K562 (cell line): ENCODE results near the gene AQP2. TPM values are rescaled to one million over a fixed set of nuclear protein-coding genes. Genes with fewer than 3 reads are reported as not detected.

ENCODE experiments used
- ATAC-seq: fragments of 200-7000 bp; cut with Tn5 transposase; 3 replicates; pipeline ENCODE4 v1.9.1; 2020; ENCODE audit warnings: moderate library complexity
- BruUV-seq: library from RNA; stranded (reverse); fragments of 400-500 nt; replicated peaks from 2 replicates; lab custom pipeline; 2021; lab: Mats Ljungman, UMichigan
- CTCF ChIA-PET: fragments of 300-600 bp; formaldehyde crosslinking; extraction: SDS; loops from one replicate; lab custom pipeline; 2021; ENCODE audit warnings: low intra/inter-chr PET ratio; lab: Yijun Ruan, JAX
- POLR2A ChIA-PET: fragments of 300-600, 350-650 bp; sonication (Branson Sonifier 250); formaldehyde crosslinking; extraction: SDS; loops from one replicate; lab custom pipeline; 2021; ENCODE audit warnings: antibody characterized with exemption, inconsistent platforms; lab: Yijun Ruan, JAX
- DNase-seq, 4 experiments: peaks; one replicate each; pipeline versions ENCODE4 v3.0.0 to v3.0.0-alpha.2; 2011 to 2018; ENCODE audit warnings: low spot score in 3 of 4, mixed read lengths in 3 of 4; ENCODE audit errors: extremely low read depth in 1 of 4
- FAIRE-seq: peaks from 2 replicates; lab custom pipeline; 2011; peaks lifted over from hg19 to GRCh38; lab: Jason Lieb, UNC
- H2AFZ ChIP-seq: 2 replicates; pipeline ENCODE4 v1.6.0; 2011; ENCODE audit warnings: low read depth, low read length, control low read depth, inconsistent platforms
- H3K27ac ChIP-seq: fragments of 200-600 bp; 3 replicates; pipeline ENCODE4 v1.8.0; 2011; ENCODE audit warnings: low read depth, mild to moderate bottlenecking, control low read depth, inconsistent platforms, low read length, moderate library complexity, mixed read lengths; ENCODE audit errors: extremely low read depth
- H3K27me3 ChIP-seq, 2 experiments: fragments of 300-600 bp in 1 of 2; 2 replicates in 1 of 2; 3 replicates in 1 of 2; pipeline versions ENCODE4 v1.6.0 to v1.8.0; 2011; ENCODE audit warnings: inconsistent platforms in 2 of 2, low read length in 2 of 2, mild to moderate bottlenecking in 1 of 2, mixed read lengths in 1 of 2, moderate library complexity in 1 of 2; ENCODE audit not compliant: control insufficient read depth in 2 of 2, insufficient read depth in 2 of 2
- H3K36me3 ChIP-seq: fragments of 300-600 bp; 3 replicates; pipeline ENCODE4 v1.8.0; 2011; ENCODE audit warnings: mild to moderate bottlenecking, low read length, inconsistent platforms; ENCODE audit not compliant: control insufficient read depth, insufficient read depth
- H3K4me1 ChIP-seq, 2 experiments: fragments of 200-600 bp in 1 of 2; replicated peaks in 1 of 2; 2 replicates in 1 of 2; 3 replicates in 1 of 2; pipeline versions ENCODE4 v1.5.1 to v1.8.0; 2011; ENCODE audit warnings: inconsistent platforms in 2 of 2, low read length in 2 of 2, mild to moderate bottlenecking in 1 of 2, mixed read lengths in 1 of 2, moderate library complexity in 1 of 2; ENCODE audit not compliant: control insufficient read depth in 2 of 2, insufficient read depth in 2 of 2
- H3K4me2 ChIP-seq: 2 replicates; pipeline ENCODE4 v1.6.1; 2011; ENCODE audit warnings: low read length, control low read depth, inconsistent platforms, mixed read lengths; ENCODE audit not compliant: insufficient read depth
- H3K4me3 ChIP-seq: fragments of 200-600 bp; sonication (generic), shearing (Covaris generic); 2 replicates; pipeline ENCODE4 v1.5.1; 2016; ENCODE audit warnings: control low read depth, inconsistent platforms
- H3K79me2 ChIP-seq: fragments of 200-600 bp; 3 replicates; pipeline ENCODE4 v1.8.0; 2011; ENCODE audit warnings: low read length, inconsistent platforms; ENCODE audit not compliant: control insufficient read depth, insufficient read depth
- H3K9ac ChIP-seq, 2 experiments: 2 replicates each; pipeline versions ENCODE4 v1.6.0 to v1.6.1; 2011; ENCODE audit warnings: low read depth in 2 of 2, low read length in 2 of 2, control low read depth in 1 of 2, inconsistent platforms in 1 of 2, mild to moderate bottlenecking in 1 of 2, mixed read lengths in 1 of 2; ENCODE audit not compliant: insufficient read depth in 1 of 2
- H3K9me1 ChIP-seq: one replicate; pipeline ENCODE4 v1.6.0; 2011; ENCODE audit warnings: inconsistent platforms, mild to moderate bottlenecking, low read length, moderate library complexity; ENCODE audit not compliant: control insufficient read depth, insufficient read depth
- H3K9me3 ChIP-seq: replicated peaks from 2 replicates; pipeline ENCODE4 v1.5.1; 2011; ENCODE audit warnings: low read depth, low read length, inconsistent platforms; ENCODE audit not compliant: control insufficient read depth, insufficient read depth
- H4K20me1 ChIP-seq: replicated peaks from 2 replicates; pipeline ENCODE4 v1.6.1; 2011; ENCODE audit warnings: low read length, inconsistent platforms, mixed read lengths; ENCODE audit not compliant: control insufficient read depth, insufficient read depth
- CBX5 ChIP-seq: IDR thresholded peaks from 2 replicates; pipeline ENCODE4 v1.6.1; 2014; ENCODE audit warnings: low read depth, borderline replicate concordance
- KAT2B ChIP-seq: IDR thresholded peaks from one replicate; pipeline ENCODE4 v1.6.1; 2012; ENCODE audit warnings: low read depth, mild to moderate bottlenecking, control low read depth, inconsistent platforms, low read length, moderate library complexity
- NCOA6 ChIP-seq: fragments of 450-650 bp; IDR thresholded peaks from 2 replicates; pipeline ENCODE4 v1.6.1; 2017; ENCODE audit warnings: mild to moderate bottlenecking
- SIN3B ChIP-seq: fragments of 450-650 bp; IDR thresholded peaks from 2 replicates; pipeline ENCODE4 v1.6.1; 2017; ENCODE audit warnings: low read depth, mild to moderate bottlenecking, moderate library complexity
- WGBS: fragments of 100-300 bp; shearing (Covaris generic); methylation state at CpG from one replicate; pipeline ENCODE4 v1.1.6; 2016; ENCODE audit warnings: low coverage, mixed read lengths; ENCODE audit not compliant: insufficient coverage; ENCODE audit errors: missing lambda C conversion rate; 5-methylcytosine and 5-hydroxymethylcytosine counted together
- in situ Hi-C: fragments of 300-500 bp; cut with MboI; formaldehyde crosslinking; loops from 4 replicates; pipeline ENCODE4 v1.15.0; 2018; ENCODE audit warnings: inconsistent platforms, mixed read lengths
- intact Hi-C: fragments of 100-400 bp; cut with micrococcal nuclease; formaldehyde crosslinking; loops from 2 replicates; pipeline ENCODE4 v1.14.2; 2022
- polyA plus RNA-seq, 8 experiments: library from polyadenylated mRNA; depleted of rRNA in 4 of 8; stranded (reverse) in 5 of 8; unstranded in 3 of 8; fragments of >200 nt; fragmentation: Nextera tagmentation in 2 of 8; fragmentation: Illumina TruSeq in 1 of 8; extraction: Ambion mirVana in 2 of 8; extraction: Trizol in 1 of 8; gene quantifications; 2 replicates each; pipeline versions ENCODE4 v1.2.1 to v1.2.3, GENCODE V29; 2011 to 2014; ENCODE audit warnings: inconsistent platforms in 1 of 8, missing spikeins in 1 of 8
- total RNA-seq, 7 experiments: library from RNA; depleted of rRNA in 6 of 7; stranded (reverse); fragments of >200 nt in 6 of 7; fragmentation: Illumina TruSeq in 2 of 7; extraction: Trizol in 2 of 7; gene quantifications; 2 replicates each; pipeline versions ENCODE4 v1.2.1 to v1.2.3, GENCODE V29; 2011 to 2021; ENCODE audit warnings: low replicate concordance in 1 of 7
- TF ChIP-seq, protein P1 (sequence below): fragments of 250-450 bp; sonication (Bioruptor Pico); IDR thresholded peaks from 2 replicates; pipeline ENCODE4 v1.8.0; 2021; ENCODE audit warnings: borderline replicate concordance, mild to moderate bottlenecking, moderate library complexity; ENCODE audit not compliant: poor library complexity, severe bottlenecking

AQP2 gene
- total and polyA plus RNA-seq, 9 of the 15 experiments (the other 6 are each of a cell fraction or from before 2014, with no cell fraction given), result not detected

DNA sequence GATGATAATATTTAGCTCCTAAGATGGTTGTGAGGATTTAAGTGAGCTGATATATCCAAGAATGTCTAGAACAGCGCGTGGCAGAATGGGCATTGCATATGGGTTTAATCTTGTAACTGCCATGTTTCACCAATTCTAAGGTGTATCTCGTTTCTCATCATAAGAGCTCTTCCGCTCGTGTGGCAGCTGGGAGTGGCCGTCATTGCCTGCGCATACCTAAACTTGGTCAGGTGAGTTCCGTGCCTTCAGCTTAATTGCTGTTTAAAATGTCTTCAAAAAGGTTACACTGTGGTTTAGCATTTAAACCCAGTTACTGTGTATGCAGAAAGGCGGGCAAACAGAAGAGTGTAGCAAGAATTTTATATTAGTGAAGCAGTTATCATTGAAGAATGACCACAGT, 4.5 kb upstream of the AQP2 start:
- Histone ChIP-seq H2AFZ (peak overlapping the region; percentile 92), H3K36me3 (no peaks in the 10 kb centered on the region), H3K79me2 (no peaks in the 10 kb centered on the region), H3K4me1 (peaks cover 14 to 25% of the 10 kb centered on the region in 2 experiments; a peak in 4 of 5 replicates), H3K4me3 (no peak overlapping the region), H3K27me3 (0 out of 5 replicates have a peak, but pooled peaks cover 0 to 5% of the 10 kb centered on the region in 2 experiments), H3K27ac (no peak overlapping the region), H3K9ac (peak overlapping the region in 1 of 2 experiments; percentile 49; a peak in 1 of 4 replicates), H3K9me1 (no peaks in the 10 kb centered on the region), H4K20me1 (no peaks in the 10 kb centered on the region), H3K4me2 (no peak overlapping the region), H3K9me3 (no peaks in the 10 kb centered on the region)
- ChIA-PET POLR2A (interaction anchor here (0.6 to 1.9 kb wide), 12 partner anchors 11 to 775 kb away, joined by 3 to 12 read pairs (median 4); no protein-coding TSS in a partner anchor), CTCF (no interaction called here)
- DNase-seq (no peak), FAIRE-seq (no peak), ATAC-seq (no peak)
- WGBS, result 68% methylated on average over 9 of the region's 9 CpGs
- TF ChIP-seq NCOA6, result no peak
- no peak for TF ChIP-seq SIN3B
- no peak for TF ChIP-seq CBX5
- TF ChIP-seq, protein P1, sequence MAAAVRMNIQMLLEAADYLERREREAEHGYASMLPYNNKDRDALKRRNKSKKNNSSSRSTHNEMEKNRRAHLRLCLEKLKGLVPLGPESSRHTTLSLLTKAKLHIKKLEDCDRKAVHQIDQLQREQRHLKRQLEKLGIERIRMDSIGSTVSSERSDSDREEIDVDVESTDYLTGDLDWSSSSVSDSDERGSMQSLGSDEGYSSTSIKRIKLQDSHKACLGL (CRISPR knock-in tag), result no peak
- TF ChIP-seq KAT2B, result no peak
- in situ Hi-C loops, result no loop called here
- BruUV-seq, result no TSS peak
- intact Hi-C loops, result loop anchor here (5.0 kb wide), 2 partner anchors 79 to 169 kb away; no protein-coding TSS in a partner anchor
